HG03064 (cell line): Measurements from ENCODE around the gene NPVF.

ENCODE experiments used
- ATAC-seq: cut with Tn5 transposase; IDR thresholded peaks from one replicate; pipeline ENCODE4 v1.9.1; 2021; ENCODE audit warnings: low read depth; ENCODE audit not compliant: unreplicated experiment

NPVF gene

DNA sequence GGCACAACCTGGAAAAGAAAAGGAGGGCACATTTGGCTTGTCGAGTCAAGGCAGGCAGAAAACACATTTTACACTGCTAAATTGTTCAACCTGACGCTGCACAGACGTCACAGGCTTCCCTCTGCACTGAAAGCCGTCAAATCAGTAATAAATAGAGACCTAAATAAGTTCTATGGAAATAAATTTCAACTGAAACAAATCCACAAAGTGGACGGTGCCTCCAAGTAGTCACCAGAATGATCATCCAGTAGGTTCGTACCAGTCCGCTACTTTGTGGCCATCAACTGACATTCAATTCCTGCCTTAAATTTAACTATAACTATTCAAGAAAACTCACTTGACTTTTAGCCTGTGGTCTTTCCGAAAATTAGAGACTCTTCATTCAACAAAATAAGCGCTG, 49.0 kb downstream of the NPVF start:
- no peak for ATAC-seq
